DLD1 (cell line): ENCODE data around the gene EAPP.
"Not testable (repeated sequence)": the region's sequence is repeated elsewhere in the genome, so short reads cannot be mapped to it uniquely, and the experiment has no call there.

Experiments used
- in situ Hi-C: cut with HindIII; loops from 2 replicates; pipeline ENCODE4 v1.10.0; 2017; ENCODE audit warnings: low sequenced_read_pairs

EAPP gene, protein sequence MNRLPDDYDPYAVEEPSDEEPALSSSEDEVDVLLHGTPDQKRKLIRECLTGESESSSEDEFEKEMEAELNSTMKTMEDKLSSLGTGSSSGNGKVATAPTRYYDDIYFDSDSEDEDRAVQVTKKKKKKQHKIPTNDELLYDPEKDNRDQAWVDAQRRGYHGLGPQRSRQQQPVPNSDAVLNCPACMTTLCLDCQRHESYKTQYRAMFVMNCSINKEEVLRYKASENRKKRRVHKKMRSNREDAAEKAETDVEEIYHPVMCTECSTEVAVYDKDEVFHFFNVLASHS

DNA sequence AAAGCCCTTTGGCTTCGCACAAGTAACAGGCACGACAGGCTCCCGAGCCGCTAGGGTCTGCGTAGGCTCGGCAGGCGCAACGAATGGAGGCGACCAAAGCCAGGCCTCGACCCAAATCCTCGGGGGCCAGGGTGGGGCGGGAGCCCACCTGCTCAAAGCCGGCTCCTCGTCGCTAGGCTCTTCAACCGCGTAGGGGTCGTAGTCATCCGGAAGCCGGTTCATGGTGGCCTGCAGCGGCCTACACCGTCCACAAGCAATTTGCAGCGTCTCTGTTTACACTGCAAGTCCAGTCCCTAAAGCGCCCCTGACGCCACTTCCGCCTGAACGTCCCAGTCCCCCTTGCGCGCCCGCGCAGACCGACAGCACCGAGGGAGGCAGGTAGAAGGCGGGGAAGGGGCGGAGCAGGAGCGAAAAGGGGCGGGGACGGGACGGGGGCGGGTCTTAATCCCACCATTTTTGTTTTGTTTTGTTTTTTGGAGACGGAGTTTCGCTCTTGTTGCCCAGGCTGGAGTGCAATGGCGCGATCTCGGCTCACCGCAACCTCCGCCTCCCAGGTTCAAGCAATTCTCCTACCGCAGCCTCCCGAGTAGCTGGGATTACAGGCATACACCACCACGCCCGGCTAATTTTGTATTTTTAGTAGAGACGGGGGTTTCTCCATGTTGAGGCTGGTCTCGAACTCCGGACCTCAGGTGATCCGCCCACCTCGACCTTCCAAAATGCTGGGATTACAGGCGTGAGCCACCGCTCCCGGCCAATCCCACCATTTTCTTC is at the start of gene EAPP:
EAPP (minus strand) TSS at position 295 of the 774 bp plus-strand sequence; CDS start at position 222, 73 bp downstream.
- in situ Hi-C loops = no loop called here

GRCh38 chr14:34583525-34583924 is 44.0 kb upstream of the EAPP start:
- in situ Hi-C loops = no loop called here

GRCh38 chr14:34582117-34582680 is 42.7 kb upstream of the EAPP start:
- in situ Hi-C loops = no loop called here

GRCh38 chr14:34580381-34580780 is 40.9 kb upstream of the EAPP start:
- in situ Hi-C loops = no loop called here

DNA sequence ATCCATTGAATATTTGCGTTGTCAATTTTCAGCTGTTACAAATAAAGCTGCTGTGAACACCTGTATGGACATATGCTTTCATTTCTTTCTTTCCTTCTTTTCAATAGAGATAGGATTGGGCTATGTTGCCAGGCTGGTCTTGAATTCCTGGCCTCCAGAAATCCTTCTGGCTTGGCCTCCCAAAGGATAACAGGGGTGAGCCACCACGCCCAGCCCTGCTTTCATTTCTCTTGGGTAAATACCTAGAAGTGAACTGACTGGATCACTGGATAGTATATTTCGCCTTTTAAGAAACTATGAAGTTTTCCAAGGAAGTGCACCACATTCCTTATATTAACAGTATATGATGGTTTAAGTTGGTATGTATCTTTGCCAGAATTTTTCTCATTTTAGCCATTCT is 32.3 kb upstream of the EAPP start:
- in situ Hi-C loops = no loop called here

GRCh38 chr14:34569750-34570149 is 30.2 kb upstream of the EAPP start:
- in situ Hi-C loops = no loop called here

DNA sequence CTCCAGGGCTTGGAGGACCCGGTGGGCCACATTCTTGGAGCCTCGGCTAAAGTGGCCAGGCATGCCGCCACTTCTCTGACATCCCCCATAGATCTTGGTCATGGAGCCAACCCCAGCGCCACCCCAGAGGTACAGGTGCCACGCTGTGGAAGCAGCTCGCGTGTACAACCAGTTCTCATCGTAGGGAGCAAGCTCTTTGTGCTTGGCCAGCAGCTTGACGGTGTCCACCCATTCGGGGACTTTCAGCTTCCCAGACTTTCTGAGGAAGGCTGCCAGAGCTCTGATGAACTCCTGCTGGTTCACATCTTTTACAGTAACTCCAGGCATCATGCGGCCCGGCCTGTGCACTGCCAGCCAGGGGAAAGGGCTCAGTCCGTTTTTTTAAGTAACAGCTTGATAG is 29.3 kb upstream of the EAPP start:
- in situ Hi-C loops = no loop called here

DNA sequence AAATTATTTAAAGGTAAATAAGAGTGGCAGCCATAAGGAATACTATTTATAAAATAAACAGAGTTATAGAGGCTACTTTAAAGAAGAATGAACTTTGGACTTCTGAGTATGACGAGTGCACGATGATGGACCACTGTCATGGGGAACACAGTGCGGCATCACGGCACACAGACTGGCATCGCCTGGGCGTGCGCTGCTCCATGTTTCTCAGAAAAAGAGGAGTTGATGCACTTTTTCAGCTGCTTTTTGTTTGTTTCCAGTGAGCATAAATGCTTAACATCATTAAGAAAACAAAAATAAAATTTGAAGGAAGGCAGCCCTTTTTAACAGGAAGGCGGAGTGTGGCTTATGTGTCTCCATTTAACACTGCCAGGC is 23.3 kb upstream of the EAPP start:
- in situ Hi-C loops = no loop called here

GRCh38 chr14:34562037-34562775 is 22.7 kb upstream of the EAPP start:
- in situ Hi-C loops = not testable (repeated sequence)

DNA sequence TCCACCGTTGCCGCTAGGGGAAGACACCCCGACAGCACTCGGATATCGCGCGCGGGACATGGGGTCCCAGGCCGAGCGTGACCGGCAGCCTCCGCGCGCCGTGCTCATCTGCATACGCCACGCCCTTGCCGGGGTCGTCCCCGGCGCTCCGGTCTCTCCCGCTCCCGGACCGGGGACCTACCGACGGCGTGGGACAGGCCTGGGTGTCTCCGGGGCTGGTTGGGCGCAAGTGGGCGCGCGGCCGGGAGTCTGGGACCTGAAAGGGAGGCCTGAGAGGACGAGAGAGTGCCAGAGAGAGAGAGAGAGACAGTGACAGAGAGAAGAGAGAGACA is 17.0 kb upstream of the EAPP start:
- in situ Hi-C loops = not testable (repeated sequence)

DNA sequence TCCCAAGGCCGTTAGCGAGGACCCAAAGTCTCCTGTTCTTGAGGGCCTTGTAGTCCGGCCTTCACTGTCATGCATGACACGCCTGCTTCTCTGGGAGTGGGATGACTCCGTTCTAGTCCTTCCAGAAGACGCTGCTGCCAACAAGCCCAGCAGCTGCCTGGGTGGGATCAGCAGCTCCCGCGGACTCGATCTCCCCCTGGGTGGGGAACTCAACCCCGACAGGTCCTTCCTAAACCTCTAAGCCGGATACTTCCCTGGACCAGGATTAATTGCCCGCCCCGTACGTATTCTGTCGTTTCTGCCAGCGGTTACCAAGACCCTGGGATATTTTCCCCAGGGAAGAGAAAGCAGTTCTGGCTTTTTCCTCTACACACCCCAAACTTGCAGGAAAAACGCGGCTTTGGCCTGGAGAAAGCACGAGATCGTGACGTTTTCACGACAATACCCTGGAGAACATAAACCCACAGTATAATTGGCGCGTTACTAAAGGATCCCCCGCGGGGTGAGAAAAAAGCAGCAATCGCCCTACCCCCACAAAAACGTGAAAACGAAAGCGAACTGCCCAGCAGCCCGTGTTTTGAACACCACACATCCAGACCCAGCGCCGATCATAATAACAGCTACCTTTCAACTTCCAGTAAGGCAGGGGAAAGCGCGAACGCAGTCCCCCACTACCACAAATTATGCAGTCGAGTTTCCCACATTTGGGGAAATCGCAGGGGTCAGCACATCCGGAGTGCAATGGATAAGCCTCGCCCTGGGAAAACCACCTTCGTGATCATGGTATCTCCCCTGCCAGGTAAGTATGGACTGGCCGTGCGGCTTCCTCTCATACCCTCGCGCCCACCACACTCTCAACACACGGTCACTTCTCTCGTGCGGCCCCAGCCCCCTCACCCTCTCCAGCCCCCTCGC is 16.3 kb upstream of the EAPP start:
- in situ Hi-C loops = not testable (repeated sequence)

DNA sequence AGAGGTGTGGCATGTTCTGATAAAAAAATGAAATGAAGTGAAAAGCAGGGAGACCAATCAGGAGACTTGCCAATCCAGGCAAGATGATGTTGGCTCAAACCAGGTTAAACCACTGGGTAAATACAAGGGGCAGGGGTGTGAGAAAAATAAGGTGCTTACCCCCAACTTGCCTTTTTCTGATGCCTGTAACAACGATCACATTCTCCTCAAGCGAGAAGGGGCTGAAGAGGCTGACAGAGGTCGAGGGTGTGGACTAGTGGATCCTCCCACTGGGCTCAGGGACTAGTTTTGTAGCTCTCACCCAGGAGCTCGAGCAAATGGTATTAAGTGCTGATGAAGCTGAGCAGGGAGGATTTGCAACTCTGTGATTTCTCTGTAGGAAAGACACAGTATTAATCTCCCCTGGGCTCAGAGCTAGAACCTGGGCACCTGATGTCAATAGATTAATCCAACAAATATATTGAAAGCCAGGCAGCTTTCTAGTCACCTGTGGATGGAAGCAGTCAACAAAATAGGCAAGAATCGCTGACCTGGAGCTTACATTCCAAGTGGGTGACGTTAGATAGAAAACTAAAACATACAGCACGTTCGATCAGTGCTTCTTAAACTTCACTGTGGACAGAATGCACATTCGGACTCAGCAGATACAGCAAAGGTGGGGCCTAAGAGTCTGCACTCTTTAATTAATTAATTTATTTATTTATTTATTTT is 15.2 kb upstream of the EAPP start:
- in situ Hi-C loops = no loop called here

DNA sequence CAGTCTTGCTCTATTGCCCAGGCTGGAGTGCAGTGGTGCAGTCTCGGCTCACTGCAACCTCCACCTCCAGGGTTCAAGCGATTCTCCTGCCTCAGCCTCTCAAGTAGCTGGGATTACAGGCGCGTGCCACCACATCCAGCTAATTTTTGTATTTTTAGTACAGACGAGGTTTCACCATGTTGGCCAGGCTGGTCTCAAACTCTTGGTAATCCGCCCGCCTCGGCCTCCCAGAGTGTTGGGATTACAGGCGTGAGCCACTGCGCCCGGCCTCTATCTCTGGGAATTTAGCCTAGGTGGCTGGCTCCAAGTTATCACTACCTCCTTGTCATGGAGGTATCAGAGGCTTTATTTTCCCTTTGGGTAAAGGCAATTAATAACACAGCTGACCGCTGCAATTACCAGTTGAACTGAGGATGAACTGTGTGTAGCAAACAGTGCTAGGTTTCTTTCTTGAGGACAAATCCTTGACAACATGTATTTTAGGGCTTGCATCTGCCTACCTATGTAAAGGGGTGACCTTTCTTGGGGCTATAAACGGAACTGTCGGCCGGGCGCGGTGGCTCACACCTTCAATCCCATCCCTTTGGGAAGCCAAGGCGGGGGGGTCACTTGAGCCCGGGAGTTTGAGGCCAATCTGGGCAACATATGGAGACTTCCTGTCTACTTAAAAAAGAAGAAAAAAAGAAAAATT is 9.9 kb upstream of the EAPP start:
- in situ Hi-C loops = not testable (repeated sequence)

- in situ Hi-C loops = no loop called here
These were observed 9.0 kb upstream of the EAPP start for GRCh38 chr14:34548472-34548981.

GRCh38 chr14:34547136-34547520 is 7.6 kb upstream of the EAPP start:
- in situ Hi-C loops = not testable (repeated sequence)

GRCh38 chr14:34546272-34547135 is 7.0 kb upstream of the EAPP start:
- in situ Hi-C loops = not testable (repeated sequence)

- in situ Hi-C loops = not testable (repeated sequence)
These were observed 919 bp upstream of the EAPP start for GRCh38 chr14:34540181-34541059.
